Subcutaneous adipose tissue (tissue), 4 donors: ENCODE results near the gene NUP133. TPM values are rescaled to one million over a fixed set of nuclear protein-coding genes. Genes with fewer than 3 reads are reported as not detected.

ENCODE experiments used
- total RNA-seq, 4 donors: library from RNA; depleted of rRNA; stranded (reverse); fragments of >200 nt; gene quantifications; one replicate each; pipeline ENCODE4 v1.1.0, GENCODE V29; 2016
- TF ChIP-seq, protein P1 (sequence below): fragments of 450-650 bp; IDR thresholded peaks from one replicate; pipeline ENCODE4 v1.5.1; 2016; ENCODE audit warnings: low read depth, mild to moderate bottlenecking, control low read depth, antibody characterized with exemption, moderate library complexity

NUP133 gene
- total RNA-seq, 4 donors from 2014 or later = 22.6 to 52.5 (median 25.8) TPM

DNA sequence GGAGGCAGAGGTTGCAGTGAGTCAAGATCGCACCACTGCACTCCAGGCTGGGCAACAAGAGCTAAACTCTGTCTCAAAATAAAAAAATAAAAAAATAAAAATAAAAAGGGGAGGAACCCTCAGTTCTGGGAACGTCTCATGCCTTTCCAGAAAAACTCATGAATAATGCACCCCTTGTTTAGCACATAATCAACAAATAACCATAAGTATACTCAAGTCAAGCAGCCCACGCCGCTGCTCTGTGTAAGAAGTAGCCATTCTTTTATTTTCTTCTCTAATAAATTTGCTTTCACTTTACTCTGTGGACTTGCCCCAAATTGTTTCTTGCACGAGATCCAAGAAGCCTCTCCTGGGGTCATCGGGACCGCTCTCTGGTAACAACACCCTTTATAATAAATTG is 59.8 kb downstream of the NUP133 start:
- TF ChIP-seq, protein P1, sequence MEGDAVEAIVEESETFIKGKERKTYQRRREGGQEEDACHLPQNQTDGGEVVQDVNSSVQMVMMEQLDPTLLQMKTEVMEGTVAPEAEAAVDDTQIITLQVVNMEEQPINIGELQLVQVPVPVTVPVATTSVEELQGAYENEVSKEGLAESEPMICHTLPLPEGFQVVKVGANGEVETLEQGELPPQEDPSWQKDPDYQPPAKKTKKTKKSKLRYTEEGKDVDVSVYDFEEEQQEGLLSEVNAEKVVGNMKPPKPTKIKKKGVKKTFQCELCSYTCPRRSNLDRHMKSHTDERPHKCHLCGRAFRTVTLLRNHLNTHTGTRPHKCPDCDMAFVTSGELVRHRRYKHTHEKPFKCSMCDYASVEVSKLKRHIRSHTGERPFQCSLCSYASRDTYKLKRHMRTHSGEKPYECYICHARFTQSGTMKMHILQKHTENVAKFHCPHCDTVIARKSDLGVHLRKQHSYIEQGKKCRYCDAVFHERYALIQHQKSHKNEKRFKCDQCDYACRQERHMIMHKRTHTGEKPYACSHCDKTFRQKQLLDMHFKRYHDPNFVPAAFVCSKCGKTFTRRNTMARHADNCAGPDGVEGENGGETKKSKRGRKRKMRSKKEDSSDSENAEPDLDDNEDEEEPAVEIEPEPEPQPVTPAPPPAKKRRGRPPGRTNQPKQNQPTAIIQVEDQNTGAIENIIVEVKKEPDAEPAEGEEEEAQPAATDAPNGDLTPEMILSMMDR = no peak

DNA sequence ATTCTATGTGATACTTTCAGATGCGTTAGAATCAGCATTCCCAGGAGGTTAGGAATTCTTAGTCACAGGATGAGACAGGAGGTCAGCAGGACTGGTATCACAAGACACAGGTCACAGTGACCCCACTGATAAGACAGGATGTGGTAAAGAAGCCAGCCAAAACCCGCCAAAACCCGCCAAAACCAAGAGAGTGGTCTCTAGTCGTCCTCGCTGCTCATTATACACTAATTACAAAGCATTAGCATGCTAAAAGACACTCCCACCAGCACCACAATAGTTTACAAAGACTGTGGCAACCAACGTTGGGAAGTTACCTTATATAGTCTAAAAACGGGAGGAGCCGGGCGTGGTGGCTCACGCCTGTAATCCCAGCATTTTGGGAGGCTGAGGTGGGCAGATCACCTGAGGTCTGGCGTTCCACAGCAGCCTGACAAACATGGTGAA is 60.3 kb downstream of the NUP133 start:
- TF ChIP-seq, protein P1 = no peak

DNA sequence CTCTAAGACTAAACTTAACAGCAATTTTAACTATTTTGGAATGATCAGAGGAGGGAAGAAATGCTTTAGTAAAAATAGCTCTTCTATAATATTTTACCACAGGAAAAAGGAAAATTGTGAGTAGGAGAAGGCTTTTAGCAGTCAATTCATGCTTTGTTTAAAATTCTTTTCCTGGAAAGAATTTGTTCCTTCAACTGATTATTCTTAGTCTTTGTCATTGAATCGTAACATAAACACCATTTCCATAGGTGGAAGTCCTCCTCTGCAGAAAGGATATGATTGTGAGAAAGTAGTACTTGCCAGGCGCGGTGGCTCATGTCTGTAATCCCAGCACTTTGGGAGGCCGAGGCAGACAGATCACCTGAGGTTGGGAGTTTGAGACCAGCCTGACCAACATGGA is 62.3 kb downstream of the NUP133 start:
- TF ChIP-seq, protein P1 = no peak

DNA sequence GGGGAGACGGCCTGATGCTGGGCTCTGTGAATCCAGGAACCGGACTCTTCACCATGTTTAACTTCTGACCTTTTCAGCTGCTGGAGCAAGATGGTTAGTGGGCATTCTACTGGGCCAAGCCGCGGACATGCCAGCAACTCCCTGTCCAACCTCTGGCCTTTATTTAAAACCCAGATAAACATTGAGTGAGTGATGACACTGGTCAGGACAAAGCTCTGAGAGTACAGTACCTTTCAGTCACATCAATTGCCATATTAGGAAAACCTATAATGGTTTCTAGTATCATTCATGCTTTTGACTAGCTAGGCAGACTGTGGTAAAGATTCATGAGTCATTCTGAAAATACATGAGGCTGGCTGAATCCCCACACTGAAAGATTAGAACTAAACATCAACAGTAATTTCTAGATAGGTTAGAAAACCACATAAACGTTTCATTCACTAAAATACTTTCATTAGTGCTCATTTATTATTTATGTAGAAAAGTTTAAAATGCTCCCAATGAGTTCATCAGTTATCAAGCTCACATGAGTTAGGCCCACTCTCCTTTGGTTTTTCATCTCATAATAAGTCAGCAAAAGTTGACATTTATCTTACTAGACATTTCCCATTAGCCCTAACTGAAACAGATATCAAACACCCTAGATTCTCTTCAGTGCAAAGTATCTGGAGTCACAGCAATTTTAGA is 67.1 kb downstream of the NUP133 start:
- TF ChIP-seq, protein P1 = no peak

DNA sequence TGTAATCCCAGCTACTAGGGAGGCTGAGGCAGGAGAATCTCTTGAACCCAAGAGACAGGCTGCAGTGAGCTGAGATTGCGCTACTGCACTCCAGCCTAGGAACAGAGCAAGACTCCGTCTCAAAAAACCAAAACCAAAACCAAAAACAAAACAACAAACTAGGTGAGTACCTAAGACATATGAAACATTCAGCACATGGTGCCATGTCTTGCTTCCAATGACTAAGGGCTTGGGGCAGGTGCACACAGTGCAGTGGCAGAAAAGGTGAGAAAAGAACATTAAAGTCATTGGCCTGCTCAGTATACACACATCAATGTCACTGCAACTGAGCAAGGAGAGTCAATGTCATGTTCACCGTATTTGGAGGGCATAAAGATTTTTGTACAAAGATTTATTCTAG is 70.1 kb downstream of the NUP133 start:
- TF ChIP-seq, protein P1 = no peak

DNA sequence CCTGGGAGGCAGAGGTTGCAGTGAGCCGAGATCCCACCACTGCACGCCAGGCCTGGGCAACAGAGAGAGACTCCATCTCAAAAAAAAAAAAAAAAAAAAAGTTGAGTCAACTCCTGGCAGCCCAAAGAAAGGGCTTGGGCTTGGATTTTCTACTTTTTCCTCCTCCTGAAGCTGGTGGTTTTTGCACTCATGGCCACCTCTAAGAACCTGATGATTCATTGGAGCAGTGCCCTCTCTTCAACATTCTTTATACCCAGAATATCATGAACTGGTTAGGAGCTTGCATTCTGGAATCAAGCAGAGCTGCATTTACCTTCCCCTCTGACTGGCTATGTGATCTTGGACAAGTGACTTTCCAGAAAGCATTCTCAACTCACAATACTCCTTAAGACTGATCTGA is 70.7 kb downstream of the NUP133 start:
- TF ChIP-seq, protein P1 = no peak

DNA sequence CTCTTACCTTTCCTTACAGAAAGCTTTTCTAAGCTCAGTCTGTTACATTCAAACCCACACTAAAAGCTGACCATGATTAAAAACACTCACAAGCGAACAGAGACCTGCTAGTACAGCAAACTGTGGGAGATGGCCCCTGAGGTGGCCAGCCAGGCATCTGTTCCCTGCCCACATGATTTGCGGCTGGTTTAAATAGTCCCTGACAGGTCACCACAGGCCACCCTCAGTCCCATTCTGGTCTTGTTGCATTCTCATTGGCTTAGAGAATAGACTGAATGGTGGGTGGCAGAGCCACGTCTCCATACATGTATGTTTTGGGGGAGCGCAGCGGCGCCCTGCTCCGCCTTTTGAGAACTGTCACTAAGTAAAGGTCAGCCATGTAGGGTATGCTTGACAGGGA is 71.9 kb downstream of the NUP133 start:
- TF ChIP-seq, protein P1 = no peak
